Ectodermal cell (in vitro differentiated cells): ENCODE measurements around the gene APC2.
A peak's percentile ranks its signal among the peaks of the same experiment; 100 is the strongest.

Source experiments
- H3K27ac ChIP-seq: 2 replicates; pipeline ENCODE4 v1.7.0; 2013; ENCODE audit warnings: mild to moderate bottlenecking, low read depth, low read length; ENCODE audit not compliant: insufficient read depth, poor library complexity, severe bottlenecking
- H3K27me3 ChIP-seq: 2 replicates; pipeline ENCODE4 v1.7.0; 2013; ENCODE audit warnings: mild to moderate bottlenecking, low read length; ENCODE audit not compliant: insufficient read depth, control insufficient read depth, poor library complexity, severe bottlenecking
- H3K36me3 ChIP-seq: one replicate; pipeline ENCODE4 v1.7.0; 2013; ENCODE audit warnings: low read length; ENCODE audit not compliant: control insufficient read depth, insufficient read depth
- H3K4me1 ChIP-seq: one replicate; pipeline ENCODE4 v1.7.0; 2013; ENCODE audit warnings: low read length; ENCODE audit not compliant: control insufficient read depth, insufficient read depth
- H3K4me3 ChIP-seq: 2 replicates; pipeline ENCODE4 v1.7.0; 2013; ENCODE audit warnings: low read depth, low read length, control low read depth; ENCODE audit not compliant: insufficient read depth
- H3K9me3 ChIP-seq: 2 replicates; pipeline ENCODE4 v1.7.0; 2013; ENCODE audit warnings: mild to moderate bottlenecking, low read length, moderate library complexity; ENCODE audit not compliant: control insufficient read depth
- WGBS, 2 experiments: methylation state at CpG; one replicate each; pipeline ENCODE4 v1.1.7; 2013; ENCODE audit warnings: missing lambda C conversion rate in 2 of 2; 5-methylcytosine and 5-hydroxymethylcytosine counted together

The APC2 gene

DNA sequence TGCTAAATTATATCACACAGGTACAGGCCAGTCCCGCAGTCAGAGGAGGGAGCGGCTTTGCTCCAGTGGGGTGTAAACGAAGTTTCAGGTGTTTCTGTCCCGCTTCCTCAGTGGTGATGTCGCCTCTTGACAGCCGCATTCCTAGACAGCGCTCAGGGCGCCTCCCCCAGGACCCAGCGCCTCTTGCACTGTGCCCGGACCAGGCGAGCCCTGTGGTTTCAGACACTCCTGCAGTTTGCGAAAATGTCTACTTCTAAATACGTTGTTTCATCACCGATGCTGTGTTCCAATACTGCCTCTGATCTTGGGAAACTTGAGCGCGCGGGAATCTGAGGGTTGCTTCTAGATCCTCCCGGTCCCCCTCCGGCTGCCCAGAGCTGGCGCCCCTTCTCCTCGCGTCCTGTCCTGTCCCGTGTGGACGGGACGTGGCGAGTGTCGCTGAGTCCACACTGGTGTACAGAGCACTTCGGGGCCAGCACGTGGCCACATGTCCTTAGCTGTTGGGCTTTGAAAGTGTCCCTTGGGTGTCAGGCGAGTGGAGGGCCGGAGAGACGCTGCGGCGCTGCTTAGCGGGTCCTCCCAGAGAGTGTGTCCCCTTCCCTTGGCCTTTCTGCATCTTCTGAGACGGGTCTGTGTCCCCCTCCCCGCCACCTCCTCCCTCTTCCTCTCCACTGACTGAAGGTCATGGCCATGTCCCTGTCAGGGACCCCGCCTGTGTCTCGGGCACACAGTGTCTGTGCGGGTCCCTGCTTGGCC, 26.3 kb upstream of the APC2 start:
- Histone ChIP-seq H3K27ac (no peak overlapping the region), H3K4me1 (peaks cover 12% of the 10 kb centered on the region), H3K27me3 (no peaks in the 10 kb centered on the region), H3K36me3 (peaks cover 38% of the 10 kb centered on the region), H3K9me3 (no peaks in the 10 kb centered on the region), H3K4me3 (no peak overlapping the region)
- 96% methylated on average over 40 of the region's 40 CpGs for WGBS, 2 experiments

DNA sequence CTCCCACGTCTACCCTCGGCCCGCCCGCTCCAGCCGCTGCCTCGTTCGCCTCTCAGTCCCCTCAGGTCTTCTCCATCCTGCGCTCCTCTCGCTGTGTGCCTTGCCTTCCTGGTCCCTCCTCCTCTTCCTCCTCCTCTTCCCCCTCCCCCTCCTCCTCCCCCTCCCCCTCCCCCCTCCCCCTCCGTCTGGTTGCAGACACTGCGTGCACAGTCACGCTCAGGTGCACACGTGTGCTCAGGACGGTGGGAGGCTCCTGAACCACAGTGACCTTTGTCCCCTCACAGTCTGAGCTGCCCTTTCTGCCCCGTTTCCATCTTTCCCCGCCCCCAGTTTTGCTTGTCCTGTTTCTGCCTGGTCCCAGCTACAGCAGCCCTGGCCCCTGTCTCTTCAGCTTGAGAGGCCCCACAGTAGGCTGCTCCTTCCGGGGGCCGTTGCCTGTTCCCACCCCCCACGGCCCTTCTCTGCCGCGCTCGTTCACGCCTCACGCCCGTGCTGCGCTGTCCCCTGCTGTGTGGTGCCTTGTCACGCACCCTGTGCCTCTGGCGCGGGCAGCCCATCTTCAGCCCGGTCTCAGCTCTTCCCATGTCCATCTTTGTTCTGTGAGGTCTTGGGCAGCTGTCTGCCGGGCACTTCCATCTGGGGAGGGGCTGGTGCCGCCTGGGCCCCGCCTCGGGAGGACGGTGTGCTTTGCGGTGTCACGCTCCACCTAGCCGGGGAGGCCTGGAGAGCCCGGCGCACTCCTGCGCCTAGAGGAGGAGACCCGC, 25.5 kb upstream of the APC2 start:
- peaks cover 37% of the 10 kb centered on the region for H3K36me3 ChIP-seq
- peaks cover 12% of the 10 kb centered on the region for H3K4me1 ChIP-seq
- WGBS, 2 experiments = 86 to 90% methylated on average over 41 to 42 of the region's 42 CpGs
- H3K4me3 ChIP-seq = no peak overlapping the region
- H3K27ac ChIP-seq = no peak overlapping the region
- H3K9me3 ChIP-seq = no peaks in the 10 kb centered on the region
- H3K27me3 ChIP-seq = no peaks in the 10 kb centered on the region

DNA sequence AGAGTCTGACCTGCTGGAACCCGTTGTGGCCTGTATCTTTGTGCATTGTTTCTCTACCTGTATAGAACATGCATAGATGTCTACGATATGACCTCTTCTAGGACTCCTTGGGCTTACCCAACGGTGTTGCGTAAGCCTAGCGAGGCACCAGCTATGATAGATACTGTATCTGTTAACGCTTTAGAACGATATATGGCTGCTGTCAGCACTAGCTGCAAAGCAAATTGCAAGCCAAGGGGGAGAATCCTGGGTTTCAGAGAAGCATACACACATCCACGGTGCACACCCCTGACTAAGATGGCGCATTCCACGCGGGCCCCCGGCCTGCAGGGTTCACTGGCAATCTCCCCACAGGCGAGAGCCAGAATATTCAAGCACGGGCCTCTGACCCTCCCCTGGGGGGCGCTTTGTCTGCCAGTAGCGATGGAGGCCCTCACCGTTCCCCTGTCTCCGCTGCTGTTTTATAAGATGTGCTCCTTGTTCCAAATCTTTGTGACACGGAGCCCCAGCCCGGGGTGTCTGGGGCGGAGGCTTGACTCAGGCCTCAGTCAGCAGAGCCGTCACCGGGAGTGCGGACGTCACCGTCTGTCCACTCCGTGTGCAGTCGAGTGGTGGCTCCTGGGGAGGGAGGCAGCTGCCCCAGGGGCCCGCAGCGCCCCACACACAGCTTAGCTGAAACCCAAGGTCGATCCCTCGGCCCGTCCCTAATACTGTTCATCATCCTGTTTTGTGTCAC, 24.7 kb upstream of the APC2 start:
- Histone ChIP-seq H3K36me3 (peaks cover 43% of the 10 kb centered on the region), H3K27me3 (no peaks in the 10 kb centered on the region), H3K4me1 (peaks cover 12% of the 10 kb centered on the region), H3K9me3 (no peaks in the 10 kb centered on the region), H3K4me3 (no peak overlapping the region), H3K27ac (peak overlapping the region; percentile 8)
- WGBS, 2 experiments = 94 to 95% methylated on average over 33 of the region's 33 CpGs

DNA sequence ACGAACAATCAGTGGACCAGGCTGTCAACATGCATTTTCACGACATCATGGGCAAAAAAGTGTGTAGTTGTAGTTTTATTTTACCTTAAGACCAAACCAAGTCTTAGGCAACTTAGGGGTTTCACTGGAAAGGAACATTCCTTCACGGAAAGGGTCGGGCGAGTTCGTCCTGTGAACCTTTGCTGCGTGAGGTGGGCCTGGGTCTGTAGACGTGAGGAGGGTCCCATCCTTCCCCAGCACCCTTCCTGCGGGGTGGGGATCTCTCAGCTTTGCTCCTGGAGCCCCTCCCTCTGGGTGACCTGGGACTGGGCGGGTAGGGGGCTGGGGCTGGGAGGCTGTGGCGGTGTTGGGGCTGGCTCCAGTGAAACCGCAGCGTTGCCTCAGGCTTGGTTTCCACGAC, 24.0 kb upstream of the APC2 start:
- Histone ChIP-seq H3K27ac (peak overlapping the region; percentile 8), H3K4me1 (peaks cover 12% of the 10 kb centered on the region), H3K36me3 (peaks cover 39% of the 10 kb centered on the region)

DNA sequence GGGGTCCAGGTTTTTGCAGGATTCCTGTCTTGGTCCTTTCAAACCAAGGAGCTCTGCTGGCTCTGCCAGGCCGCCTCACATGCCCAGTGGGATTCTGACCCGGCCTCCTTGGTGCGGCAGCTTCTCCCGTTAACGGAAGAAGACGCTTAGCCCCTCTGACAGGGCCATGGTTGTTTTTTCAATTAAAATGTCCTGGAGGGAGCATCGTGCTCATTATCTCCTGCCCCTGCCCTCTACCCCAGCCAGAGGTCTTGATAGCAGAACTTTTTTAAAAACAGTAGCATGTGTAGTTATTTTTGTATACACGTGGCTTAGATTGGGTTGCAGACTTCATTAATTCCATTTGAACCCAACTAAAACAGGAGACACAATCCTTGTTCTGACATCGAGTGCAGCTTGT, 23.2 kb upstream of the APC2 start:
- Histone ChIP-seq H3K36me3 (peaks cover 34% of the 10 kb centered on the region), H3K27ac (peak overlapping the region; percentile 48), H3K4me3 (no peak overlapping the region), H3K9me3 (no peaks in the 10 kb centered on the region), H3K4me1 (peaks cover 12% of the 10 kb centered on the region), H3K27me3 (no peaks in the 10 kb centered on the region)
- WGBS, 2 experiments = 92 to 93% methylated on average over 9 of the region's 9 CpGs

More for the DNA sequence above, 24.0 kb upstream of the APC2 start:
- 87 to 90% methylated on average over 14 of the region's 14 CpGs for WGBS, 2 experiments
- Histone ChIP-seq H3K4me3 (no peak overlapping the region), H3K27me3 (no peaks in the 10 kb centered on the region), H3K9me3 (no peaks in the 10 kb centered on the region)

DNA sequence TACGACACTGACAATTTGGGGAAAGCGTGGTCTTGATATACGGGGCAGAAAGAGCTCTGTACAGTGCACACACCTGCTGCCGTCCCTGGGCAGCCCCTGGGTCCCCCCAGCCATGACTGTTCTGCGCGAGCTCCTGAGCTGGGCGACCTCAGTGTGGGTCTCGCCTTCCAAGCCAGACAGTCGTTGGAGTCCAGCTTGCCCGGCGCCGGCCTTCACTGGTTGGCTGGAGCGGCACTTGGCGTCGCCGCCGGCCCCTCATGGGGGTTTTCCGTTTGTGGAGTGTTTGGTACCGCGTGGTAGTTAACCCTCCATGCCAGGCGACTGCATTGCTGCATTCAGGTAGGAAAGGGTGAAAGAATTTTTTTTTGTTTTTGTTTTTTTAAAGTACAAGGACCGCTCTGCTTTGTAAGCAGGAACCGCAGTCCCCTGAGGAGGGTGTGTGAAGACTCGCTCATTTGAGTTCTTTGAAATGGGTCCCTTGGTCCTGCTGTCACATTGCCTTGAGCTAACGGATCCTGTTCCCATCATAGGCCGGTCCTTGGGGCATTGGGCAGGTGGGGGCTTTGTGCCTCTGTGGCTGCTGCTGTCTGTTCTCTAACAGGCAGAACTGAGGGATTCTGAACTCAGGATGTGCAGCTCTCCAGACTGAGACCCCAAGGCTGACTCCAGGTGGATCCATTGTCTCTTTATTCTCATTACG, 22.6 kb upstream of the APC2 start:
- Histone ChIP-seq H3K9me3 (no peaks in the 10 kb centered on the region), H3K27me3 (no peaks in the 10 kb centered on the region), H3K4me1 (peaks cover 12% of the 10 kb centered on the region), H3K27ac (no peak overlapping the region), H3K4me3 (no peak overlapping the region), H3K36me3 (peaks cover 33% of the 10 kb centered on the region)
- 95% methylated on average over 27 of the region's 27 CpGs for WGBS, 2 experiments

DNA sequence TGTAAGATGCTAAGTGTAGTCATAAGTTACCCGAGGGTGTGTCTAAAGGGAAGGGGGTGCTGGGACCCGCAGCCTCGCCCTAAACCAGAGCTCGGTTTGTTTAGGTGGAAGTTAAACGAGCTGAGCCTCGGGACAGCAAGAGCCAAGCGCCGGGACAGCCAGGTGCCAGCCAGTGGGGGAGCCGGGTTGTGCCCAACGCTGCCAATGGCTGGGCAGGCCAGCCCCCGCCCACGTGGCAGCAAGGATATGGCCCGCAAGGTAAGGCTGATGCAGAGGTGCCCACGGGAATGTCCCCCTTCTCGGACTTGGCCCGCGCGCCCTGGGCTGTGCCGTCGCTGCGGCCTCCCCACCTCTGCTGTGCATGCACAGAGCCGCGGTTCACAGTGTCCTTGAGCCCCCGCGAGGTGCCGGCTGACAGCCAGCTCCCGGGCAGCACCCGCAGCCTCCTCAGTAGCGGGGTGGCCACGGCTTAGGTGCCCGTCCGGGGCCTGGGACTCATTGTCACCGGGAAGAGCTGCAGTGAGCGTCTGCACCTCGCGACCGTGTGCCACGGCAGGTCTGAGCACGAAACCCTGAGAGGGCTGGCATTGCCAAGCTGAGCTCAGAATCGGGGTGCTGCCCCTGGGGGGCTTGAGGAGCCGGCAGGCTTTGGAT, 21.1 kb upstream of the APC2 start:
- Histone ChIP-seq H3K27ac (no peak overlapping the region), H3K4me1 (peaks cover 8% of the 10 kb centered on the region), H3K4me3 (no peak overlapping the region), H3K9me3 (no peaks in the 10 kb centered on the region), H3K27me3 (no peaks in the 10 kb centered on the region), H3K36me3 (peaks cover 31% of the 10 kb centered on the region)
- 97% methylated on average over 41 of the region's 41 CpGs for WGBS, 2 experiments

DNA sequence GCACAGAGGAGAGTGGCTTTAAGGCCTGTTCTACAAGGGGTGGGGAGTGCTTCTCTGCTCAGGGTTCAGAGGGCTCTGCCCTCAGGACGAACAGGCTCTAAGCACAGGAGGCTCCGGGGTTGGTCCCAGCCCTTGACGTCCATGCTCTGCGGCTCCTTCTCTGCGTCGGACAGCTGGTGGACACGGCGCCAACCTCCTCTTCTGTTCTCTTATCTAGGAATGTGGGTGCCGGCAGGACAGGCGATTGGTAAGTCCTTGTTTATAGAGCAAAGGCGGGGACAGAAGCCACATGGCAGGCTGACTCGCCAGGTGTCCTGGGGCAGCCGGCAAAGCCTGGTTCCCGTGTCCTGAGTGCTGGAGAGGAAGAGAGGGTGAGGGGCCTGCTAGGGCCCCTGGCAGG, 20.2 kb upstream of the APC2 start:
- Histone ChIP-seq H3K27me3 (no peaks in the 10 kb centered on the region), H3K9me3 (no peaks in the 10 kb centered on the region), H3K4me1 (peaks cover 6% of the 10 kb centered on the region), H3K4me3 (no peak overlapping the region), H3K27ac (no peak overlapping the region), H3K36me3 (peaks cover 37% of the 10 kb centered on the region)
- 91 to 96% methylated on average over 14 of the region's 14 CpGs for WGBS, 2 experiments

DNA sequence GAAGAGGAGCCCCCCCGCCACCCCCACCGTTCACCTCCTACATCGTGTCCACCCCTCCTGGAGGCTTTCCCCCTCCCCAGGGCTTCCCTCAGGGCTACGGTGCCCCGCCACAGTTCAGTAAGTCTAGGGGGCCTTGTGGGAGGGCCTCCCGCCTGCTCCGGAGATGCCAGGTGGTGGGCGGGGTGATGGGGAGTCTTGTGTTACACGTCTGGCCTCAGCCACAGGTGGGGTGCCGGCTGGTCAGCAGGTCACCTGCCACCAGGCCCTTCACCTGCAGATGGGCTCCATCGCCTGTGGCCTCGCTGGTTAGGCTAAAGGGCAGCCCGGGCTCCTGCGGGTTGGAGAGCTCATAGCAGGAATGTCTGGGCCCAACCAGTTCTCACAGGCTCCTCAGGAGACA, 19.7 kb upstream of the APC2 start:
- Histone ChIP-seq H3K9me3 (no peaks in the 10 kb centered on the region), H3K27ac (no peak overlapping the region), H3K27me3 (no peaks in the 10 kb centered on the region), H3K4me1 (peaks cover 3% of the 10 kb centered on the region), H3K36me3 (peaks cover 37% of the 10 kb centered on the region), H3K4me3 (no peak overlapping the region)
- WGBS, 2 experiments = 93 to 97% methylated on average over 14 of the region's 14 CpGs
